Gastrocnemius medialis (tissue), 4 donors: Measurements from ENCODE around the gene WSB2.

ENCODE experiments used
- CTCF ChIP-seq, 5 experiments: fragments of 450-650 bp in 3 of 5; fragments of 200-600 bp in 2 of 5; sonication (generic) in 2 of 5; IDR thresholded peaks in 4 of 5; conservative IDR thresholded peaks in 1 of 5; 1 replicate in 4 of 5; 2 replicates in 1 of 5; pipeline ENCODE4 v1.5.1; 2016 to 2019; ENCODE audit warnings: antibody characterized with exemption in 5 of 5, mild to moderate bottlenecking in 3 of 5, moderate library complexity in 3 of 5
- POLR2A ChIP-seq, 2 donors: fragments of 450-650 bp; IDR thresholded peaks; one replicate each; pipeline ENCODE4 v1.6.1; 2017; ENCODE audit warnings: antibody characterized with exemption in 2 of 2, mild to moderate bottlenecking in 2 of 2, moderate library complexity in 2 of 2

- TF ChIP-seq CTCF (IDR thresholded peaks at IDR 0.05 in 4 of 5, conservative IDR thresholded peaks at IDR 0.05 in 1 of 5) (no peak), POLR2A (IDR thresholded peaks at IDR 0.05) (no peak)
These were observed 41.1 kb upstream of the WSB2 start for GRCh38 chr12:118102070-118102469.
